GM18868 (cell line): Measurements from ENCODE around the gene TMPRSS11E.
A peak's percentile ranks its signal among the peaks of the same experiment; 100 is the strongest.
"Not testable (repeated sequence)": the region's sequence is repeated elsewhere in the genome, so short reads cannot be mapped to it uniquely, and the experiment has no call there.

Source experiments
- ATAC-seq: cut with Tn5 transposase; IDR thresholded peaks from one replicate; pipeline ENCODE4 v1.9.1; 2021; ENCODE audit warnings: mild to moderate bottlenecking, moderate library complexity; ENCODE audit not compliant: unreplicated experiment

TMPRSS11E gene

DNA sequence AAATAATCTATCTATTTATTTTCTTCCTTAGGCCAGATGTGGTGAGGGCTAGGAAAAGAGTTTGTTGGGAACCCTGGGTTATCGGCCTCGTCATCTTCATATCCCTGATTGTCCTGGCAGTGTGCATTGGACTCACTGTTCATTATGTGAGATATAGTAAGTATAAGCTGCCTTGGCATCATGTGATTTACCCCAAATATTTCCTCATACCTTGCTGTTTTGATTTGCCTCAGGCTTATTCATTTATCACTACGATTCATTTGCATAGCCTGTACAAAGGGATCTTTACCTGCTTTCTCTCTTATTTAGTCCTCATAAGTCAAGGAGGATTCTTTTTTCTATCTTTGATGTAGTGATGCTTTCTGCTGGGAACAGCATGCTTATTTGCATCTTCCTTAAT is 14.5 kb downstream of the TMPRSS11E start:
- ATAC-seq = no peak

DNA sequence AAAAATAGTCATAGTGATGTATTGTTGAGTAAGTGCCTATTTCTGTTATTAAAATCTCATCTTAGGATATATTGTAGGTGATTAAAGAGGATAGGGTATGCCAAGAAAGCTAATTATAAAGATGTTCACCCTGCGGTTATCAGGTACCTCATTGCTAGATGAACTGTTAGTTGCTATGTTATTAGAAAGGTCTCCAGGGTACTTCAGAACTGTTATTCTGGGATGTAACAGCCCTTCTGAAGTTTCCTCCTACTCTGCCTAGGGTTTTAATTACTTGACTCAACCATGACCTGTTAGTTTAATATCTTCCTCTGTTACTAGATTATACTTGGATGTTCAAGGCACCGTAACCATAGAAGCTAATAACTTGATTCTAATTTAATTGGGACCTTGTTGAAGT is 15.4 kb downstream of the TMPRSS11E start:
- no peak for ATAC-seq

DNA sequence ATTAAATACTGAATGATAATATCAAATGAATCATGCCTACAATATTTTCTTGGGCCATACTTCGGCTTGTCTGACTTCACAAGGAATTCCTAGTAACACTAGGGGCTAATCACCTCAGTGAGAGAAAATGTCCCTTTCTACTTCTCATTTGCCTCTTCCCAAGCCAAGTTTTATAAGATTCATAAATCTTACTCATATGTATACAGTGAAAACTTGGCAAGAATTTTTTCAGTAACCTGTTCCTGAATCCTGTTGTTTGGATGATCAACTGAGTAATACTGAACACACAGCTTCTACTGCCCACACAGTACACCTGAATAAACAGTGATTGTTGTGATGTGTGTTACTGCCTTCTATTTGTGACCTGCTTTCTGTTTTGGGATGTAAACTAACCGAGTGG is 16.5 kb downstream of the TMPRSS11E start:
- no peak for ATAC-seq

GRCh38 chr4:68465058-68465457 is 17.8 kb downstream of the TMPRSS11E start:
- no peak for ATAC-seq

DNA sequence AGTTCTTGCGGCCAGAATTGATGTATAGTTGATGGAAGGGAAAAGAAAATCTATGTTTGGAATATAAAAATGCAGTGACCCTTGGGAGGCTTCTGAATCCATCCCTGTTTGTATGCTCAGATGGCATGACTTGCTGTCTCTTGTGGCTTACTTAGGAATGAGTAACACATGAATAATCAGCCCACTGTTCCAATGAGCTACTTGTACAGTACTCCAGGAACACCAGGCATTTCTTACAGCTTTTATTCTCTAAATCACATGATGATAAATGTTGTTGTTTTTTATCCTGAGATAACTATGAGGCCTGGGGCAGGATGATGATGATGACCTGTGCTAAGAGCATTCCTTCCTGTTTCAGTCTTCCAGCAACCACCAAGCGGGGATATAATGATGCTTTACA is 18.9 kb downstream of the TMPRSS11E start:
- no peak for ATAC-seq

DNA sequence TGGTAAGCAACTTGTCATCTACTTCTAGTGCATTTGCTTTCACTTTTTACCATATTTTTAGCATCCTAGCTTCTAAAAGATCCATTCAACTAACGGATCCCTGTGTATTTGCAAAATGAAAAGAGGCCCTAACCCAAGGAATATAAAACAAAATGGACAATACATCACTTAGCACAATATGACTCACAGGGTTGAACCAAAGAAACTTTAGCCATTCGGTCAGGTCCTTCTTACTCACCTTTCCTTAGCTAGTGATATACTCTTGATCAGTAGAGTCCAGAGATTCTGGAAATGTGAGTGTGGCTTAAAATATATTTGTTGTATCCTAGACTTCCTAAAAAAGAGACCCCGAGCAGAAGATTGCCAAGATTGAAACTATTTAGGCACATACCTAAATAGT is 19.5 kb downstream of the TMPRSS11E start:
- ATAC-seq = no peak

- ATAC-seq = peak; percentile 64
Observed at GRCh38 chr4:68469482-68469881, 22.2 kb downstream of the TMPRSS11E start.

GRCh38 chr4:68476191-68476590 is 28.9 kb downstream of the TMPRSS11E start:
- ATAC-seq = no peak

DNA sequence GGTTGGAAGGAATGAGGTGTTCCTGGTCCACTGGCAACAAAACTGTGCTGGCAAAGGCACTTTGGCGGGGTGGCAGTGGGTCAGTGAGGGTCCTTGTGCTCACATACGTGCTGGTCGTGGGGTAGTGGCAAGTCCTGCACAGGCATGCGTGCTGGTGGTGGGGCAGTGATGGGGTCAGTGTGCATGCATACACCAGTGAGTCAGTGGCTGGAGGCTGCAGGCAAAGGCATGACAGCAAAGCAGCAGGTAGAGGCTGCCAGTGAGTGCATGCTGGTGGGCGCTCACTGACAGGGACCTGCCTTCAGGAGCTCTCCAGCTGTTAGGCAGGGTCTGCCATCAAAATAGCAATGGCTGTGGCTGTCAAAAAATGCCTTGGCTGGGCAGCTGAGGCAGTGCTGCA is 42.1 kb downstream of the TMPRSS11E start:
- ATAC-seq = no peak

DNA sequence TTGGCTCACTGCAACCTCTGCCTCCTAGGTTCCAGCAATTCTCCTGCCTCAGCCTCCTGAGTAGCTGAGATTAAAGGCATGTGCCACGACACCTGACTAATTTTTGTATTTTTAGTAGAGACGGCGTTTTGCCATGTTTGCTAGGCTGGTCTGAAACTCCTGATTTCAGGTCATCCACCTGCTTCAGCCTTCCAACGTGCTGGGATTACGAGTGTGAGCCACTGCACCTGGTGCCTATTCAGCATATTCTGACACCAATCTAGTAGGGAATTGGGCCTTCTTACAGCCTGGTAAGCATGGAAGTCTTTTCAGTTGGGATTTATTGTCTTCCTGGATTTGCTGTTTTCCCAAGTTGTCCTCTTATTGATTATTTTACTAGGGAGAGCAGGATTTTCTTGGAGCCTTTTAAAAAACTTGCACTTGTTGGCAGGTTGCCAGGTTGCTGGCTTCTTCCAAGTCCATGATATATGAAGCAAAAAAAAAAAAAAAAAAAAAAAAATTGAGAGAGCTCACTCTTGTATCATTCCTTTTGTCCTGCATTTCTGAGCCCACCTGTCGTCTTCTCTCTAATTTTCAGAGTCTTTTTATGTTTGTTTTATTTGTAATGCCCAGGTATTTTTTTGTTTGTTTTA is 43.7 kb downstream of the TMPRSS11E start:
- ATAC-seq = no peak

DNA sequence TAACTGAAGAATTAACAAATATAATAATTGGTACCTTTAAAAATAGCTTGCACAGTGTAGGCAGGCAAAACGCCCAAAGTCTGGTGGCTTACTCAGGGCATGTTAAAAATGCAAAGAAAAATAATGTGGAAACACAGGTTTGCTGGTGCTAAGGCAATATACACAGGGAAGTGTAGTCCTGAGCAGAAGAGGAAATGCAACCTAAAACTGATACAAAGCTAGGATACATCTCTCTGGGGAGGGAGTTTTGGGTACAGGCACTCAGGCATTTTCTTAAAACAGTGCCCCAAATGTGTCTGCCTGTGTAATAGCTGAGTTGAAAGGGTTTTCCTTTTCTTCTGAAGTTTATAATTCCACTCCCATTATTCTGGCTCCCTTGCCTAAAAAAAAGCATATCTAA is 47.4 kb downstream of the TMPRSS11E start:
- ATAC-seq = no peak

- ATAC-seq = peak; percentile 93
Observed at GRCh38 chr4:68498413-68499007, 51.2 kb downstream of the TMPRSS11E start.

DNA sequence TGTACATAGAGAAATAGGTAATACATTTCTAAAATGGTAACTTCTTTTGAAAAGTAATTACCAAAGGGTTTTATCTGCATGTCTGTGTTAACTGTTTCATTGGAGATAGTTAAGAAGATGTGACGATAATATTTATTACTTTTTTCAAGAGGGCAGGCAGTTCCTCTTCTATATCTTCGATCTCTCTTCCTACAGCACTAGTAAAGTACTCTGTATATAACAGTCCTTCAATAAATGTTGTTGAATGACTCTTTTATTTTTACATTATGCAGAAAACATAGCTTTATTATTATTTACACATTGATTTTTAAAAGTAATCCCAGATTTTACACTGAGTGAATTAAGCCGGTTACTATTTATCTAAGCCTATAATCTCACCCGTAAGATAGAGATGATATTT is 51.8 kb downstream of the TMPRSS11E start:
- ATAC-seq = no peak

- ATAC-seq = not testable (repeated sequence)
Observed at GRCh38 chr4:68503462-68503861, 56.2 kb downstream of the TMPRSS11E start.

- not testable (repeated sequence) for ATAC-seq
Observed at GRCh38 chr4:68504836-68505235, 57.6 kb downstream of the TMPRSS11E start.

- ATAC-seq = not testable (repeated sequence)
Observed at GRCh38 chr4:68505452-68505851, 58.2 kb downstream of the TMPRSS11E start.

GRCh38 chr4:68518889-68519288 is 71.6 kb downstream of the TMPRSS11E start:
- ATAC-seq = no peak

GRCh38 chr4:68520985-68521384 is 73.7 kb downstream of the TMPRSS11E start:
- ATAC-seq = no peak

- ATAC-seq = not testable (repeated sequence)
Observed at GRCh38 chr4:68522232-68522631, 75.0 kb downstream of the TMPRSS11E start.

GRCh38 chr4:68535974-68536373 is 88.7 kb downstream of the TMPRSS11E start:
- no peak for ATAC-seq

DNA sequence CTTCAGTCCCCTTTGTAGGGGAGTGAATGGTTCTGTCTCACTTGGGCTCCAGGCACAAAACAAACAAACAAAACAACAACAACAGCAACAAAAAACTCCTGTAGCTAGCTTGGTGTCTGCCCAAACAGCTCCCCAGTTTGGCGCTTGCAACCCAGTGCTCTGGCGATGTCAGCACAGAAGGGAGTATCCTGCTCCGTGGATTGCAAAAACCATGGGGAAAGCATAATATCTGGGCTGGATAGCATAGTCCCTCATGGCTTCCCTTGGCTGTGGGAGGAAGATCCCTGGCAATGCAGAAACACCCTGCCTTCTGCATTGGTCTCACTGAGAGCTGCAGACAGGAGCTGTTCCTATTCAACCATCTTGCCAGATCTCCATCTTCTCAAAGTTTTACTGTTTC is 89.1 kb downstream of the TMPRSS11E start:
- no peak for ATAC-seq

DNA sequence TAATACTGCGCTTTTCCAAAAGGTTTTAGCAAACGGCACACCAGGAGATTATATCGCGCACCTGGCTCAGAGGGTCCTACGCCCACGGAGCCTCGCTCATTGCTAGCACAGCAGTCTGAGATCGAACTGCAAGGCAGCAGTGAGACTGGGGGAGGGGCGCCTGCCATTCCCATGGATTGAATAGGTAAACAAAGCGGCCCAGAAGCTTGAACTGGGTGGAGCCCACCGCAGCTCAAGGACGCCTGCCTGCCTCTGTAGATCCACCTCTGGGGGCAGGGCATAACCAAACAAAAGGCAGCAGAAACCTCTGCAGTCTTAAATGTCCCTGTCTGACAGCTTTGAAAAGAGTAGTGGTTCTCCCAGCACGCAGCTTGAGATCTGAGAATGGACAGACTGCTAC is 95.5 kb downstream of the TMPRSS11E start:
- not testable (repeated sequence) for ATAC-seq
